Lower leg skin (tissue), 3 donors: ENCODE data around the gene CLTCL1.

Experiments
- CTCF ChIP-seq, 3 donors: fragments of 450-650 bp; IDR thresholded peaks; one replicate each; pipeline ENCODE4 v1.5.1; 2016; ENCODE audit warnings: antibody characterized with exemption in 3 of 3, mild to moderate bottlenecking in 3 of 3, moderate library complexity in 2 of 3
- POLR2A ChIP-seq, 2 donors: fragments of 450-650 bp; IDR thresholded peaks; one replicate each; pipeline ENCODE4 v1.6.1; 2016 to 2017; ENCODE audit warnings: antibody characterized with exemption in 2 of 2, mild to moderate bottlenecking in 1 of 2, moderate library complexity in 1 of 2

- no peak for TF ChIP-seq CTCF (IDR thresholded peaks at IDR 0.05)
- TF ChIP-seq POLR2A (IDR thresholded peaks at IDR 0.05), result no peak
Measured at GRCh38 chr22:19194766-19195536, 96.6 kb downstream of the CLTCL1 start.
